Measurements from ENCODE around the gene DOCK10.

Gene DOCK10

DNA sequence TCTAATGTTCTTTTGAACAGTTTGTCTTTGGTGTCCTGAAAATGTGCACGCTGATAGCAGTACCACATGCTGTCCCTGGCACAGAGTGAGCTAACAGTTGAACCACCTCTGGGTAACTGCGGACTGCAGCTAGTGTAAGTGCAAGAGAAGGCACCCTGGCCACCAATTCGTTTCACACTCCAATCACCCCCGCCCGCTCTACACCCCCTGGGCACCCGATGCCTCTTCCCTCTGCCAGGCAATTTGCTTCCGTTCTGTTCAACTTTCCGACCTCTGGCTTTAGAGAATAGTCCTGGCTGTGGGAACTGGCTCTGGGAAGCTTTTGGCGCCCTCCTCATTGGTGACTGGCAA is 1.4 kb downstream of the DOCK10 start:
- no peak for DNase-seq

DNA sequence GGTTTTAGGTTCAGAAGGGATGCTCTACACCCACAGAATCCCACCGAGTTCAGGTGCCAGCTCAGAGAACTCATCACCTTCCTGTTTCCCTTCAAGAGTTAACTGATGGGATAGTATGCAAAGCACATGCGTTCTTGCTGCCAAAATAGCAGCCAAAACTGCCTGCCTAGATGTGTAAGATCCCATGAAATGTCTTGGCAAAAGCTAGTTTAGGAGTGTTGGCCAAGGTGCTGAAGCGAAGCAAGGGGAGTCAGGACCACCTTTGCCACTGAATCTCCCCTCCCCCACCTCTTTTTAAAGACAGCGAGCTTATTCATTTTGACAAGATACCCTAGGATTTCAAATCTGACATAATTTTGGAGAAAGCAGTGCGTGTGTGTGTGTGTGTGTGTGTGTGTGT is 2.1 kb downstream of the DOCK10 start:
- DNase-seq, result no peak

DNA sequence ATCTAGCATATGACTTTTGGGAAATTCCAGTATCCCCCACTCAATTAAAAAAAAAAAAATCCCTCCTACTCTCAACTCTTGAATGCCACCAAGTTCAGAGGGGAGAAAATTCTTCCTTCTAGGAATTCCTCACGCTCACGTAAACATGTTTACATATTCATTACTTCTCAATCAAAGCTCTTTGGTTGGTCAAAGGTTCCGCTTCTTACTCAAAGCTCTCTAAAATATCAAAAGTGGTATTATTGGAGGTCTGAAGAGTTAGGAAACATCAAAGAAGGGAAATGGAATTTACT is 4.1 kb downstream of the DOCK10 start:
- no peak for DNase-seq

DNA sequence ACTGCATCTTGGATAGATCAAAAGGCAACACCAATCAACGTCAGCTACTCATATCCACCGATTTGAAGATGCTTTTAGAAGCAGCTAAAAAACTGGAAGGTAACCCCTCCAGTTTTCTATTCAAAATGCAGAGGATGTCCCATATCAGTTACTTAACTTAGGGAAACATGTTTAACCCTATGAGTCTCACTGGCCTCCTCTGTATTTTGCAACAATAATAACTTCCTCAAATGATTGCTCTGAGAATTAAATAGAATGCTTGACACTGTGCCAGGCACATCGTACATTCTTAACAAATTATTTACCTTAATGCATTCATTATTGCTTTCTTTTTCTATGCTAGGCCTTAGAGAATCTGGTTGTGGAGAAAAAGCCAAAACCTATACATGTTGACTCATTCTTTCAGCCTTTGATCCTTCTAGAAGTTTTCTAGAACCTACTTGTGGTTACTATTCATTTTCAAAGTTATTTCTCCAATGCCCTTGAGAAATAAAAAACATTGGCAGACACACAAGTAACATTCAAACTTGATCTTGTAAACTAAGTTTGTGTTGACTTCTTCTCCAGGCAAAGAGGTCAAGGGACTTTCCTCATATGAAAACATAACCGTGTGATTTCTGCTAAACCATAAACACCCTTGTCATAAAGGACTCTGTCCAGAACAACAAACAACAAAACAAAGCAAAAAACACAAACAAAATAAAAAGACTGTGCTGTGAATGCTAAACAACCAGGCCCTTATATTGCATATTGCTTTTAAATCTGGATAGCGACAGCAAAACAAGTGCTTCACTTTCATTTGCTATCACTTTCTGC is 4.6 kb downstream of the DOCK10 start:
- DNase-seq, result no peak

DNA sequence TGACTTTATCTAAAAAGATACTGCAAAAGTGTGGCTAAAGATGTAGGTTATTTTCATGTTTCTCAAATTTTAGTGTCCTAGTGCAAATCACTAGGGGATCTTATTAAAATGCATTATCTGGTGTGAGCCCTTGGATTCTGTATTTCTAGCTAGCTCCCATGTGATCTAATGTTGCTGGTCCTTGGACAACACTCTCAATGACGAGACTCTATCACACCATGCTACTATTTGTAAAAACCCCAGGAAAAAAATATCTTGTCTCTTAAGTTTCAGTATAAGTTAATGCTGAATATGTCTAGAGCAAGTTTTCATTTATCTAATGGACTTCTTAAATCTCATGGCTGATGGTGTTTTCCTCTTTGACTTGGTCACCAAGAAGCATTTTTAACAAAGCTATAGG is 5.8 kb downstream of the DOCK10 start:
- no peak for DNase-seq

DNA sequence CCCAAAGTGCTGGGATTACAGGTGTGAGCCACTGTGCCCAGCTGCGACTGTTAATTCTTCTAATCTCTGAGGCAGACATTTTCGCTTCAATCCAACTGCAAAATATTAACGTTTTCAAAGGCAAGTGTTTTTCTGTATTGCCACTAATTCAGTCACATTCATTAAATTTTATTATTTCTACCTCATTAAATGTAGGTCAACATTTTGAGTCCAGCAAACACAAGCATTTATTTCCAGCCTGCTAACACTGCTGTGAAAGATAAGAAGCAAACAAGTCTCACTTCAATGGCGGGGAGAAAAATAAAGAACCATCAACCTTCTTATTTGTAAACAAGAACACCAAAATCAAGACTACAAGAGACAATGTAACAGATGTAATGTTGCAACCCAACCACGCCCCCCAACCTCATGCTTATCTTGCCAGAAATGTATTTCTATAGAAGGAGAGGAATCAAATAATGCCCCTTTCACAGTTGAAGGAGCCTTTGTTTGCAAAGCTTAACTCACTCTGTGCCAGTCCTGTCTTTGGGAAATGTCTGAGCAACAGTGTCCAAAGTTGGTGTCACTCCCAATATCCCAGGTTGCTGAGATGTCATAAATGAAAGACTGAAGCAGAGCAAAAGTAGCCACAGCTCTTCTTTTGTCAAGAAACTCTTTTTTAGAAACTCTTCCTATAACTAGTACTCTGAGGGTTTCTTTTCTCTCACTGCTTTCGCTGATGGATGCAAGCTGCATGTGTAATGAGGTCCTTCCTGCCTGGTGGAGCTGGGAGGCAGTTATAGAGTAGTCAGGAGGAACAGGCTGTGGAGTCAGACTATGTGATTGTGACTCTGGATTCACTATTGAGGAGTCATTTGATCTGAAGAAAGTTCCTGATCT is 8.6 kb downstream of the DOCK10 start:
- no peak for DNase-seq

DNA sequence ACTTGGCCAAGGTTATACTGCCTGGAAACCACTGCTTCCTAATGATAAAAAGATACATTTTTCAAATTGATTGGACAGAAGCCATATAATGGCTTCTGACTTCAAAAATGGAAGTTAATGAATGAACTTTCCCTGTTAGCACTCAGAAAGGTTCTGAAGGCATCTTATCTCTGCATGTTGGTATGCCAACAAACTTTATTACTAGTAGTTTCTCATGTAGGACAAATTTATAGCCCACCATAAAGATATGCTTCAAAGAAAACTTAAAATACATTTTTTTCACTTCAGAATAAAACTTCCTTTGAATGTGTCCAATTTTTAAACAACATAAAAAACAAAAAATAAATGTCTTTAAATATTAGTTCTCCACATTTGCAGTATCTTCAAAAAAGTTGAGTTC is 10.0 kb downstream of the DOCK10 start:
- no peak for DNase-seq

DNA sequence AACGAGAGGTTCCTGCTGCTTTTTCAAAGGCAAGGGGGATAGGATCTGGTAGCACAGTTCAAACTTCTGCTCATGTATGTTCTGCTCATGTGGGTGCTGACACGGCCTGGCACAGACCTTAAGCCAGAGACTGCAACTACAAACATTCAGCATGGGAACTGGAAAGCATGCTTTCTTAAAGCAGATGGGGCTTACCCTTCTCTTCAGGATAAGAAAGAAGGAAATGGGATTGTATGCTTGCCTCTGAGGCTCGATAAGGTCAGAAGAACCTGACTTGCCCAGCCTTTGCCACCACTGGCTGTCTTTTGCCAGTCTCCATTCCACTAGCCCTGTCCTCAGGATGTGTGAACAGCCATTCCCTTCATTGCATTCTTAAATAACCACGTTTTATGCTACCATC is 10.7 kb downstream of the DOCK10 start:
- no peak for DNase-seq

DNA sequence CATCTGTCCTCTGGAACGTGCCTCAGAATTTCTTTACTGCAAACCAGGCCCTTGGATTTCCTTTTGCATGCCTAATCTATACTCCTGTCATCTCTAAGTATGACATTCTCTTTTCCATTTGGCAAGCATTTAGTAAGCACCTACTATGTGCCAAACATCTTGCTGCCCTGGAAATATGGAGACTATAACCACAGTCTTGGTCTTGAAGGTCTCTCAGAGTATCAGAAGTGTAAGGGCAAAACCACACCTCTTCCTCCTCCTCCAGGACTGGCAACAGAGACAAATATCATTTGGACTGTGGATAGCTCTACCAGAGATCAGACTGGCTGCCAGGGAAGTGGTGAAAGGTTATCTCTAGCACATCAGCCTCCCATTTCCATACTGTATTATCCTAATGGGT is 11.4 kb downstream of the DOCK10 start:
- no peak for DNase-seq

DNA sequence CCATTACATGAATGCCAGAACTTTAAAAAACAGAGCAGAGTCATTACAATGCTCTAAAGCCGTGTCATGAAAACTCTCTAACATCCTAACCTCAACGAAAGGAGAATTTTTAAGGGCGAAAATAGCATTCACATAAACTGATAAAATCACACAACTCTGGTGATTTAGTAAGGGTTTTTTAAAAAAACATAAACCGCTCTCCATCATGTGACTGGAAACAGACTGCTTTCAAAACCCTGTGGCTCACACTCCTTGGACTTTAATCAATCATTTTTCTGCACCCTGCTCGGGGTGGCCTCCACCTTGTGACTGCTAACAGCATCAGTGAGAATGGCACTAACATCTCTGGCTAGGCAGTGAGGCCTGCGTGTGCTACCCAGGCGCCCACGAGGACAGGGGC is 12.1 kb downstream of the DOCK10 start:
- no peak for DNase-seq

DNA sequence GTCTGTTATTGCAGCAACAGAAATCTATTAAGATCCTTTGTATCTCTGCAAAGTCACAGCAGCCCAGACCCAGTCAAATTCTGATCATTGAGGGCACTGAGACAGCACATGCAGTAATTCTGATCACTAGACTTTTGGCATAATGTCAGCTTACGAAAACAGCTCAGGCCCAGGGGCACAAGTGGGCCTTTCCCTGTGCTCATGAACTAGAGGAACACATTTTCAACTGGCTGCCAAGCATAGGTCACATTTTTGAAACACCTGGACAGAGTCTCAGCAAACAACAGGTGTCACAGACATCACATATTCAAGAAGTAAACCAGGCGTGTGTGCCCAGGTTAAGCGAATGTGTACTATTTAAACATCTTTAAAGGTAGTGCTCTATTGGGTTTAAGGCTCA is 13.7 kb downstream of the DOCK10 start:
- DNase-seq, result peak; percentile 2

DNA sequence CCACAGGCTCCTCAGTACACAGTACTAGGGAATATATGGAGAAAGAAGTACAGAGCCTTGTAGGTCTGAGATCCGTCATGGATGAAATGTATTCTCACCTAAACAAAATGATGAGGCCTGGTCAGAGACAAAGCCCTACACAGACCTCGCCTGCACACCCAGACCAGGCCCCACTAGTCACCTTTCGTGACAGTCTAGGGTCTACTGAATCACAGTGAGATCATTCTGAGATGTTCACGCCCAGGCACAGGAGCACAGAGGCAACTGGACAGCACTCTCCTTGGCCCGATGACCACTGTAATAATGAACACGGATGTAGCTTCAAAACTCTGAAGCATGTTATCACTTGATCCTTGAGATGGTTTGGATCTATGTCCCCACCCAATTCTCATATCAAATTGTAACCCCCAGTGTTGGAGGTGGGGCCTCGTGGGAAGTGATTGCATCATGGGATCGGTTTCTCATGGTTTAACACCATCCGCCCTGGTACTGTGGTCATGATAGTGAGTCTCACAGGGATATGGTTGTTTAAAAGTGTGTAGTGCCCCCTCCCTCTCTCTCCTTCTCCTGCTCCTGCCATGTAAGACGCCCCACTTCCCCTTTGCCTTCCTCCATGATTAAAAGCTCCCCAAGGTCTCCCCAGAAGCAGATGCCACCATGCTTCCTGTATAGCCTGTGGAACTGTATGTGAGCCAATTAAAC is 15.1 kb downstream of the DOCK10 start:
- DNase-seq, result no peak

DNA sequence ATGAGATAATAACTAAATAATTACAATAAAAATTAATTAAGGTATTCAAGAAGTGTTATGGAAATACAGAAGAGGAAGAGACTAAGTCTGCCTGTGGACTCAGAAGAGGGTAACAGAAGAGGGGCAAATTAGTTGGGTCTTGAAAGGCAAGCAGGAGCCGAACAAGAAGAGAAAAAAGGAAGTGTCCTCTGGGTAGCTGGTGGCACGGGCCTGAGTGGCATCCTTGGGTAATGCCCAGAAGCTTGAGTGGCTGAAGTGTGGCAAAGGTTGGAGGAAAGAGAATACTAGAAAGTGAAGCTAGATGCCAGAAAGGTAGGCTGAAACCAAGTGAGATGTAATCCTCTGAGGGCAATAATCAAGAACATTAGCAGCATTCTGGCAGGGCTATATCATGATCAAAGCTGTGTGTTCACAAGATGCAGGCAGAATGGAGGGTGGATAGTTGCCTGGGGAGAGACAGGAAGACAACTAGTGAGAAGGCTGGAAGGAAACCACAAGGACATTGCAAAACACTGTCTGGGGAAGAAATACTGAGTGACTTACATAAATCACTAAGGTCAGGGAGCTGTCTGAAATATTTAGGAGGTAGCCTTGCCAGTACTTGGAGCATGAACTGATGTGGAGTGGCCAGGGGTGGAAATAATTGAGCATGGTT is 16.2 kb downstream of the DOCK10 start:
- DNase-seq, result no peak

DNA sequence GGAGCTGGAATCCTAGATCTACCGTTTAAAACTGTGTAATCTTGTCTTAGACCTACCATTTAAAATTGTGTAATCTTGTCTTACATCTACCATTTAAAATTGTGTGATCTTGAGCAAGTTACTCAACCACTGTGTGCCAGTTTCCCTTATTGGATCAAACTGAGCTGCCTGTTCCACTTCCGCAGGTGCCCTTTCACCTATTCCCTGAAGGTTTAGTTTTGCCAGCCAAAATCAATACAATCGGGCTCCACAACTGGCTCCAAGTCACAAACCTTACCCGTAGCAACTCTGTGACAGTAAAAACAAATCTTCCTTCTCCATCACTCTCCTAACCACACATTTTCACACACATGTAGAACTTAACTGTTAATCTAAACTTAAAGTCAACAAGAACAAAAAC is 20.1 kb downstream of the DOCK10 start:
- DNase-seq, result no peak

DNA sequence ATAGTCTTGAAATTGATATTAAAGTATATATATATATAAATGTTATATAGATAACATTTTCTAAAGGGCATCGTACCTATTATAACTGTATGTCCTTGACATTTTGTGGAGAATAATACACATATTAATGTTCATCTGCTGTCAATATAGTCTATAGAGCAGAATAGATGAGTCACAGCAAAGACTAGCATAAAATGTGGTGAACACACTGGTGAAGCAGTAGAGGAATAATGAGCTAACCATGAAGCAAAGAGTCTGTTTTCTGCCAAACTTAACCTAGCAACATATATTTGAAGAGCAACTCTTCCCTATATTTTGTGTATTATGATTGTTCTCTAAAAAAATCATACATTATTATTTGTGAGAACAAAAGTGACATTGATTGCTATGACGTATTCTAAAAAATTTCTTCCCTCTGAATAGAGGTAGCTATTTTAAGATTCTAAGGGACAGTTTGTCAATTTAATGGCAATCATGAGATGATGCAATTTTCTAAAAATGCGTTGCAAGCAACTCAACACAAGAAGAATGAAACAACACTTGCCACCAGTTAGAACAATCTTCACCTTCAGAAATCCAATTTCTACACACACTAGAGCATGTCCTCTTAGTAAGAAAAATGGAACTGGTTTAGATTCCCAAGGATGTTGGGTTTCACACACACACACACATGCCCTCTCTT is 22.0 kb downstream of the DOCK10 start:
- no peak for DNase-seq

DNA sequence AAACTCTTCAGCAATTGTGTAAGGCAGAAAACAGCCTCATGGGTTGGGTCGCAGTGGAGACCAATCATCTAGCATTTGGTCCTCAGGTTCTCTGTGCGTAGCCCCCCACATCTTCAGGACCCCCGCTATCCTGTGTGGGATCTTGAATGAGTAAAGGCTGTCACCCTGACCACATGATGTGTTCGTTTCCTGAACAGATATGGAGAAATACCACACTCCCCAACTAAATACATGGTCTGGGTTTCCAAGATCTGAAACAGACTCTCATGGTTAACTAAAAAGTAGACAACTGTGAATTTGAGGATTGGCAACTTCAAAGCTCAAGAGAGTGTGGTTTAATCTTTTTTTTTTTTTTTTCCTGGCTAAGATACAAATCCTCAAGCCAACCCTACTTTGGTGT is 23.2 kb downstream of the DOCK10 start:
- no peak for DNase-seq

DNA sequence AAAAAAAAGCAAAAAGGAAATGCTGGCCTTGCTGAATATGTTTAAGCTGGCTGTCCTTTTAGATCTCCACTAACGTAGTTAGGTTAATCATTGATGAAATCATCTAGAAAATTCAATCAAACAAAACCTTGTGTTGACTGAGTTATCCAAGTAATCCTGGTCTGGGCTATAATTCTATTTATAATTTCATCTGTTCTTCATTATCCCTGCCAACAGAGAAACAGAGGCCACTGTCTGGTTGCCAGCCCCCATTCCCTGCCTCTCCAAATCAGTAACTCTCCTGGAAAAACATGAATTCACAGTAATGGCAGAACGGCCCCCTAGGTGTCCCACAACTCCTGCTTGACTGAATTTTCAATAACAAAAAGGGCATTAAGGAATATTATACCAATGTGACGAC is 24.6 kb downstream of the DOCK10 start:
- peak; percentile 74 for DNase-seq

DNA sequence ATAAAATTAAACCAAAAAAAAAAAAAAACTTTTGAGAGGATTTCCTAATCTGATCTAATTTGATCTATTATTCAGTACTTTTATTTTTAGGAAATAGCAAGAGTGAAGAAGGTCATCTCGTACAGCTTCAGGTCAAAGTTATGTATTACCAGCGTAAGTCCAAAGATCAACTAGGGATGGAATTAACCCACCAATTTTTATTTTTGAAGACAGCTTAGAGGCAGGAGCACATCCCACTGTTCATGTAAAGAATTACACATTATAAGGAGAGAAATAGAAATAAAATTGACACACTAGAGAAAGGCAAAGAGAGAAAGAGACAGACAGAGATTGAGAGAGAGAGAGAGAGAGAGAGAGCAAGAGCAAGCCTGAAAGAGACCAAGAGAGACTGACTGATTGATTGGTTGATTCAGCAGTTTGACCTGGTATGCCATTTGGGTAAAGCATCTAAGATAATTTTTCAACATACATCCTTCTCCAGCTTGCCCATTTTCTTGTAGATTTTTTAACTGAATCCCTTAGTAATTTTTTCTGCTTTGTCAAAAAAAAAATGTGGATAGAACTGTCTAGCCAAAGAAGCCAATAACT is 25.1 kb downstream of the DOCK10 start:
- DNase-seq, result peak; percentile 33

DNA sequence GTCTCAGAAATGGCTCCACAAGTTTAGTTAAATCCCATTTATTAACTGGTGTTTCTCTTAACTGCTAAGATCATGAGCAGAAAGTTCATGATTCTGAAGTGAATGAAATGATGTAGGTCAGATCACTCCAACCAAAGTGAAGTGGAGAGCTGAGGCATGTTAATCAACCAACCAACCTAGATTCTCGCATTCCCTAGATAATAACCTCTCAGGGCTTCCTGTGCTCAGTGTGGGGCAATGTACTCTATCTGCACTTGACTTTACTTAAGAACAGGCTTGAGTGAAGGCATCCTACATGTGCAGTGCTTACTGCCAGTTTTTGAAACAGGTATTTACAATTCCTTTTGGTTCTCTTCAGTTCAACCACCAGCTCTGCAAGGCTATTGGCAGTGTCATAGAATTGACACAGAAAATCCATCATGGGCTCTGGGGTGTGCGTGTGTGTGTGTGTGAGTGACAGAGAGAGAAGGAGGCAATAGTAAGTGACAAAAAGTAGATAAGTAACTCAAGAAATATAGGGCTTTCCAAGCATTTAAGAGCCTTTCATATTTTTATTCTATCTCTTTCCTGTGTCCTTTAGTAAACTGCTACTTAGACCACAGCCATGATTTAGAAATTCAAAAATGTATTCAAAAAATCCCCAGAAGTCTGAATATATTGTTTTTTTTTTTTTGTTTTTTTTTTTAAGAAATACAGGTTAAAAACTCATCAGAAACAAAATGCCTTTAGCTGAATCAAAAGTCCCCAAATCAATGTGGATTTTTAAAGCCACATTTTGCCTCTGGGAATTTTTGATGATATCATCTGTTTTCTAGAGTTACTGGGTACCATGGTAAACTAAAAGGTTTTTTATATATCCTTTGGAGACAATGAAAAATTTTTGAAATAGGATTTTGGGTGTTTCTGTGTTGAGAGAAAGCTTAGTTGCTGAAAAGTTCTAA is 28.6 kb downstream of the DOCK10 start:
- DNase-seq, result peak; percentile 26

DNA sequence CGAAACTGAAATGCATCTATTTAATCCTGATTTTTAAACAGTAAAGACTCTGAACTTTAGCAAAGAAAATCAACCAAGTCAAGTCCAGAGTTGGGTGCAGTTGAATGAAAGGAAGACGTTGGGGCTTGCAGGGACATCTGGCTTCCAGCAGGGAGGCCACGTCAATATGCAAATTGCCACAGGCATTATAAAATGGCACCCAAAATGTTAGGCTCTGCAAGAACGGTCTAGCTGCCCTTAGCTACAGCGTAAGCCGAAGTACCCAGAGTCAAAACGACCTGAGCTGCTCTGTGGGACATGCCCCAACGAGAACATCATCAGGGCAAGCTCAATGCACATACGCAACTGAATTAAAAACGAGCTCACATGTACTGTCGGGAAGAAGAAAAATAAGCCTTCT is 30.7 kb downstream of the DOCK10 start:
- no peak for DNase-seq

DNA sequence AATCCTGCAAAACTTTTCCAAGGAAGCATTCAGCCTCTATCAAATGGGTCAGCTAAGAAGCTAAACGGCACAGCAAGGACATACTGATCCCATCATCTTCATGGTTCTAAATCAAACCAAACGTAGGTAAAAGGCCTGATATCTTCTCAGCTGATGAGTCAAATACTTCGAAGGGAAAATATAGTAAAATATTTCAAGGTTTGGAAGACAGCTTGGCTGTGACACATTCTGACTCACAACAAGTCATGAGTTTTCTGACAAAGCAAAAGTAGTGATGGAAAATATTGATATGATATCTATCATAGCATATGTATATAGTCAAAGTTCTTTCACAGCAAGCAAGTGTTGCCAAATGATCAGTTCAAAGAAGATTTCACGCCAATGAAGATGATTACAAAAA is 31.5 kb downstream of the DOCK10 start:
- no peak for DNase-seq

All from DMS53 (cell line).